GM21423 (cell line): ENCODE results near the gene MYCBPAP.

Experiments used
- ATAC-seq: cut with Tn5 transposase; IDR thresholded peaks from one replicate; pipeline ENCODE4 v1.9.1; 2021; ENCODE audit warnings: mild to moderate bottlenecking, moderate library complexity; ENCODE audit not compliant: unreplicated experiment

MYCBPAP gene

DNA sequence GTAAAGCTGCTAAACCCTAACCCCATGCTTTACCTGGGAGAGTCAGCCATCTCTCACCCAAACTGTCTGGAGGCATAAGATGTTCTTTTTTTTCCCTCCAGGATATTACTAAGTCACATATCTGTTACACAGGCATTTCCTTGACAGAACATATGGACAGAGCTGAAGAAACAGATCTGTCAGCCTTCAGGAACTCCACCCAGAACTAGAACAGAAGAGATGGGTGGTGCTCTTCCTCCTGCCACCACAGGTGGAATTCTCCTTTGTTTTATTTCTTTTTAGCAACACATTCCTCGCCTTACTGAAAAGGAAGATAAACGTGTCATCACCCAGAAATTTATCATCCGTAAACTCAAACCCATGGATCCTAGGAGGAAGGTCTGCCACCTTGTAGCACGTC is 8.8 kb downstream of the MYCBPAP start:
- ATAC-seq, result no peak

DNA sequence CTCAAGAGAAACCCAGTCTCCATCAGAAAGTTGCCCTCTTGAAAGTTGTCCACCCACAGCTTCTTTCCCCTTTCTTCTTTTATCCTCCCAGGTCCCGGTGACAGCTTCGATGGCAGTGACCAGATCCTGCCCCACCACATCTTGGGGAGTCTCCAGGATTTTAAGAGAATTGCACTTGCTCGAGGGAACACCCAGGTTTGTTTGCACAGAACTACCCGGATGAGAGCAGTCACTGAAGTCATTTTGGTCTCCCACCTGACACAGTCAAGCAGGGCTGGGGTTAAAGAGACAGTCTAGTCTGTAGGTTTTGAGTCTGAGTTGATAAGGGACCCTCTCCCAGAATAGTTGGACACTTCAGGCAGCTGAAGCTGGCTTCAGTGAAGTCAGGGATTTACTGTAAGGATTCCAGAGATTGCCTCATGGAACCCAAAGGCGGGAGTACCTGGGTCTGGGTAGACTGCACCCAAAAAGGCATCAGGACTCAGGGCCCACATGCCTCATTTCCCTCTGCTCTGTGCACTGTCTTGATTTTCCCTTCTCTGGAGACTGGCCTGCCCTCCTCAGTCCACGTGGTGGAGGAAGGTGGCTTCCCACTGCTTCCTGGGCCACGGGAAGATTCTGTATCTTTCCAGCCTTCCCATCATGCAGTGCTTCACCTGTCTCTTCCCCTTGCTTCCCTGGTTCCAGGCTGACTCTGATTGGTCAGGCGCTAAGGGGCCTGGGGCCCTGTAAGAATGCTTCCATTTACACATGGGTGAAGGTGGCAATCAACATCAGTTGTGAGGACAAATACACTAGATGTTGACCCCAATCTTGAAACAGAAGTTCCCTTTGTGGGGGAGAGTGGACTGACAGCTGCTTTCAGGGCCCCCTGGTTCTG is 9.5 kb downstream of the MYCBPAP start:
- ATAC-seq, result no peak

DNA sequence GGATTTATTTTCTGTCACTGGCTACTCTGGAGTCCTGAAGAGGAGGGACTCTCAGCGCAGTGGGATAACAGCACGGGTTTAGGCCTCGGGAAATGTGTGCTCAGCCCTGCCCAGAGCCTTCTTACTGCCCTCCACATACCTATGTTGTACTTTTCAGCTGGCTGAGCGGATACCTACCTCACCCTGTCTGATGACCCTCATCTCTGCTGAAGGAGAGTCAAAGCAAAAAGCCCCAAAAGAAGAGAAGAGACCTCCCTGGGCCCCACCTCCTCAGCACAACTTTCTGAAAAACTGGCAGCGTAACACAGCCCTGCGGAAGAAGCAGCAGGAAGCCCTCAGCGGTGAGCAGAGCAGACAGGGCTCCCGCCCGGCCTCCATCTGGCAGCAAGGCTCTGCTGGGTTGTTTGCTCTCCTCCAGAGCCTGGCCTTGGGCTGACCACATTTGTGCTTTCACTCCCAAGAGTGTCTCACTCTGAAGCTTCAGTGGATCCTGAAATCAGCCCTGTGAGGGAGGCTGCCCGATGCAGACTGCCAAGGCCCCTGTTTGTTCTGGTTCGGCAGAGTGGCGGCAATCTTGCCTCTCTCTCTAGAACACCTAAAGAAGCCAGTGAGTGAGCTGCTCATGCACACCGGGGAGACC is 10.3 kb downstream of the MYCBPAP start:
- no peak for ATAC-seq

DNA sequence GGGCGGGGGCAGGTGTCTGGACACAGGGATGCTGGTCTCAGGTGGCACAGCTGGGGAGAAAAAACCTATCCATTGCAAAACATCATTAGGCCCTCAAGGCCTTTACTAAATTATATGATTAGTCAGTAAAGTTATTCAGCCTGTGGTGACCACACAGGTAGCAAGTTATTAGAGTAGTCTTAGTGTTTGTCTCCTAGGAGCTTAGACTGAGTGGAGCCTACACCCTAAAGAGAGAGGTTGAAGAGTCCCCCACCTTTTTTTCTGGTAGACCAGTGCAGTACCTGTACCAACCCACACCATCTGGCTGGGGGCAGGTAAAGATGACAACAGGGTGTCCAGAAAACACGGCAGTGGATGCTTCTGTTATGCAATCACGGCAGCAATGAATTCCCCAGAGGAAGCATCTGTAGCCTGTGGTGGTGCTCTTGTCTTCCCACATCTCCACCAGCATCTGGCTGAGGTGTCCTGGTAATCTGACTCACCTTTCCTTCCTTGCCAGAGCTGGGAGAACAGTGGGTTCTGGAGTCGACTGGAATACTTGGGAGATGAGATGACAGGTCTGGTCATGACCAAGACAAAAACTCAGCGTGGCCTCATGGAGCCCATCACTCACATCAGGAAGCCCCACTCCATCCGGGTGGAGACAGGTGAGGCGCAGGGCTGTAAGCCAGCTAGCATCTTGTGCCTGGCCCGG is 11.0 kb downstream of the MYCBPAP start:
- ATAC-seq, result no peak

DNA sequence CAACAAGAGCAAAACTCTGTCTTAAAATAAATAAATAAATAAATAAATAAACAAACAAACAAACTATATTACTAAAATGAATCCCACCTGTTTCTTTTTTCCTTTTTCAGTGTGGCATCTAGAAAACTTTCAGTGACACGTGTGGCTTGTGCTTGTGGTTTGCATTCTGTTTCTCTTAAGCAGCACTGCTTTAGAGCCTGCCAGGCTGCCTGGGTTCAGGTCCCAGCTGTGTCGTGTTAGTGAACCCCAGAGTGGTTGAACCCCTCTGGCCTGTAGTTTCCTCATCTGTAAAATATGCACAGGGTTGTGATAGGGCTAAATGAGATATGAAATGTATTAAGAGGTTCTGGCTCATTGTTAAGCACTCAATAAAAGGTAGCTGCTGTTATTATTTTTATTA is 12.2 kb downstream of the MYCBPAP start:
- ATAC-seq, result no peak

DNA sequence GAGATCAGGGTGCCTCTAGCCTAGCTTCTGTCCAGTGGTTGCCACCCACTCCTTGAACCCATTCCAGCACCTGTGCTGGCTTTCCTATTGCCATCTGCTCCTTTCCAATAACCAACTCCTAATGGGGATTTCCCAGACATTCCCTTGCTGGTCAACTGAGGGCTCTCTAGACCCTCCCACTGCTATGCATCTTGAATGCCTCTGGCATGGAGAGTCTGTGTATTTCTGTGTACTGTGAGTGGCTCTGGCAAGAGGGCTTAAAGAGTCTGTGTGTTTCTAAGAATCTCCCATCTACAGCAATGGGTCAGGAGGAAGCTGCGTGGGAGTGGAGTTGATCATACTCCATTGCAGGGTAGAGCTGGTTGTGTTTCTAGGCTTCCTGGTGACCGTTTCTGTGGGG is 13.3 kb downstream of the MYCBPAP start:
- no peak for ATAC-seq

DNA sequence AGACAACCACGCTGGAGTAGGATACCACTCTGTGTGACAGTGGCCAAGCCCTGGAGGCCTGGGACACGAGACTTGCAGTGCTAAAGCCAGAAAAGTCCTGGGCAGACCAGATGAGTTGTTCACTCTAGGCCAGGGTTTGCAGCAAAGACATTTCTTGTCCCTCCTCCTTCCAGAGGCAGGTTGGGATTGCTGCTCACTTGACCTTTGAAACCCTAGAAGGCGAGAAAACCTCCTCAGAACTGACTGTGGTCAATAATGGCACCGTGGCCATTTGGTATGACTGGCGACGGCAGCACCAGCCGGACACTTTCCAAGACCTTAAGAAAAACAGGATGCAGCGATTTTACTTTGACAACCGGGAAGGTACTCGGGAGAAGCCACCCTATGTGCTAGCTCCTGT is 14.5 kb downstream of the MYCBPAP start:
- no peak for ATAC-seq

DNA sequence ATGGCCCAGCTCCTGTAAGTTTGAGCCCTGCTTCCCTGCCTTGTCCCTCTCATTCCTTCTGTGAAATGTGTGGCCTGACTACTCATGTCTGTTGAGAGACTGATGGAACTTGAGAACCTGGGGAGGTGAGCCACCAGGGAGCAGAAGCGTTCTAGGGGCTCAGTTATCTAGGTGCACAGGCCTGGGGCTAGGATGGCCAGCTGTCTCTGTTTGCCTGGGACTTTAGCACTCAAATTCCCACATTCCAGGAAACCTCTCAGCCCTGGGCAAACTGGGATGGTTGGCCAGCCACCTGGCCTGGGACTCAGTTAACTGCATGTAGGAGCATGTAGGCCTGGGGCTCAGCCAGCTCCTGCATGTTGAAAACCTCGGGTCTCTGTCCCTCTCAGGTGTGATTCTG is 15.0 kb downstream of the MYCBPAP start:
- no peak for ATAC-seq

DNA sequence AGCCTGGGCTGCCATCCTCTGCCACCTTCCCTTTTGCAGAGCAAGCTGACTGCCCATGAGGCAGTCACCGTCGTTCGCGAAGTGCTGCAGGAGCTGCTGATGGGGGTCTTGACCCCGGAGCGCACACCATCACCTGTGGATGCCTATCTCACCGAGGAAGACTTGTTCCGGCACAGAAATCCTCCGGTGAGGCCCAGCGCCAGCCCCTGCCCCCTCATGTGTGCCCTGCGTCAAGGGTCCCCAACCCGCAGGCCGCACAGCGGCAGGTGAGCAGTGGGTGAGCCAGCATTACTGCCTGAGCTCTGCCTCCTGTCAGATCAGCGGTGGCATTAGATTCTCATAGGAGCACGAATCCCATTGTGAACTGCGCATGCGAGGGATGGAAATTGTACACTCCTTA is 16.6 kb downstream of the MYCBPAP start:
- no peak for ATAC-seq

DNA sequence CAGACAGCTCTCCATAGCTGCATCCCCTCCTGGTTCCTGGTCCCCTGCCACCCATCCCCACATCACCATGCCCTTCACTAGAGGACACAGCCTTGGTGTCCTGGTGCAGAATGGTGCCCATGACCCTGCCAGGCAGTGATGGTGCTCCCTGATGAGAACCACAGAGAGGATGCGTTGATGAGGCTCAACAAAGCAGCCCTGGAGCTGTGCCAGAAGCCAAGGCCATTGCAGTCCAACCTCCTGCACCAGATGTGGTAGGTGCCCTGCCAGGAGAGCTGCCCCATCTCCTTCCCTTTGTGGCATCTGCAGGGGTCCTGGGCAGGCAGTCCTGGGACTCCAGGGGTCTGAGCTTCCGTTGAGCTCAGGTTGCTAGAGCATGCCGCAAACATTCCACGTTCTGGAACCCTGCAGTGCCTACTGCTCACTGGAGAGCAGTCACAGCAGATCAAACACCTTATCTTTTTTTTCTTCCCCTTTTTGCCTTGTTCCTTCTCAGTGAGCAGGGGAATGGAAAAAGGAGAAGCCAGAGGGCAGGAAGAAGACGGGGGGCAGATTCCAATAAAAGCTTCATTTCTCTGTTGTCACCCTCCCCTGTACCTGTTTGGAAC is 19.0 kb downstream of the MYCBPAP start:
- ATAC-seq, result no peak

DNA sequence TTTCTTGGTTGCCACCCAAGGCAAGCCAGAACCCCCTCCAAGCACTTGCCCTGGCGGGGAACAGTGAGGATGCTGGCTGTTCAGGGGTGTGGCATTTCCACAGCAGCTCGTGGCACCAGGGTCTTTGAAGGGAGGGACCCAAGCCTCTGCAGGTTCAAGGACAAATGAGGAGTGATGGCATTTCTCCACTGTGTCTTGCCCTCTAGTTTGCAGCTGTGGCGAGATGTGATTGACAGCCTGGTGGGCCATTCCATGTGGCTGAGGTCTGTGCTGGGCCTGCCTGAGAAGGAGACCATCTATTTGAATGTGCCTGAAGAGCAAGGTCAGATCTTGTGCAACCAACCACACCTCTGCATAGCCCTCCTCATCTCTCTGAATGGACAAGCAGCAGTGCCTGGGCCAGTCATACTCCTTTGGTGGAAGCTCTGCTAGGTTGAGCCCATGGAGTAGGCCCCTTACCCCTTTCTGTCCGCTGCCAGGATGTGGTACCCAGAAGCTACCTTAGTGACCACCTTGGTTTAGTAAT is 19.8 kb downstream of the MYCBPAP start:
- no peak for ATAC-seq

DNA sequence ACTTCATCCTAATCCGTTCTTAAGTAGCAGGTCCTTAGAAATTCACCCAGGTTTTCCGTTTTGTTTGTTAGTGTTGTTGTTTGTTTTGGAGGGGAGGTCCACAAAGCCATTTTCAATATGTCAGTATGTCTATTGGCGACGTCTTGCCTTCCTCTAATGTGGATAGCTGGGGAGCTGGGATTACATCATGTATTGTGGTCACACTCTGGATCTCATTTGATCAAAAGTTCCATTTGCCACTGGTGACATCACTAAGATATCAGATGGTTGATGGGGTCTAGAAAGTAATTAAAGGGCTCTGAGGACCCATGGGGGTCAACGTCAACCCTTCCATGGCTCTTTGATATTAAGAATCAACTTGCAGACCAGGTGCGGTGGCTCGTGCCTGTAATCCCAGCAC is 21.6 kb downstream of the MYCBPAP start:
- ATAC-seq, result no peak

DNA sequence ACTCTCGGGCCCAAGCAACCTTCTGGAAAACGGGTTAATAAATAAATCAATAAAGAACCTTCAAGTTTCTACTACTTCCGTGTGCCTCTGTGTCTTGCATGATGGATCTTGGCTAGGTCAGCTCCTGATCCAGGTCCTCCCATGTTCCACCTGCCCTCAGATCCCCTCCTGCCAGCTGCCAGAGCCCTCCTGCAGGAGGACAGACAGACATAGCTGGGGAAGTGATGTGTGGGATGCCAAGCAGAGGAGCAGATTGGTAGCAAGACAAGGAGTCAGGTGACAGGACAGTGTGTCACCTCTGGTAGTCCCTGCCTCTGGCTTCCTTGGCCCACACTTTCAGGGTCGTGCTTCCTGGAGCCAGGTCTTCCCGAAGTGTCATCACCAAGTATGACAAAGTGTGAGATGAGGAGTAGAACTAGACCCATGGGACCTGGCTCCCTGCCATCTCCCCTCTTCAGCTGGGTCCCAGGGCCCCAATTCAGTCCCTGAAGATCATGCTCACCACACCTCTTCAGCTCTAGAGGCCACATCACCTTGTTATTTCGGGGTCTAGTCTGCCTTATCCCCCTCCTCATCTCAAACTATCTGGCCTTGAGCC is 23.3 kb downstream of the MYCBPAP start:
- no peak for ATAC-seq

DNA sequence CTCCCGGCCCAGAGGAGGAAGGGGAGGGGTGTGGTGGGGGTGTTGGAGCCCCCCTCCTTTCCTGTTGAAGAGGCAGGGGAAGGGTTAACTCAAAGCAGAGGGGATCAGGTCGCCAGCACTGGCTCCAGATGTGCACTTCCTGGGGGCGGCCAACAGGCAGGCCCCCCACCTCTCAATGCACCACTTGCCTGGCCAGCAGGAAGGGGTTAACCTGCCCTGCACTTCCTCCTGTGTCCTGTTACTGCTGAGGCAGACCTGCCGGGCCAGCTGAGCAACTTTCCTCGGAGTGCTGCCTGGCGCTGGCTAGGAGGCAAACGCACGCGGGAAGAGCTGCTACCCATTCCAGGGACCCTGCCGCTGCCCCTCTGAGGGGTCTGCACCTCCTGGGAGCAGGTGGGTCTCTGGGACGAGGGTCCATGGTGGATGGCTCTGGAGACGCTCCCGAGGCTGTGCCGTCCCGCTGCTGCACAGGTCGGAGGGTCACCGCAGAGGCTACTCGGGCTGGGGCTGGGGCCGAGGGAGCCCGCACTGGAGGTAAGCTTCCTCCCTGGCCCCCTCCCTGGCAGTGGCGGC is 24.3 kb downstream of the MYCBPAP start, which contains the start of gene EPN3:
Gene EPN3, plus strand, starts transcription at position 284 of the 573 bp plus-strand sequence. CDS start 3,822 bp downstream, outside the sequence.
- no peak for ATAC-seq

DNA sequence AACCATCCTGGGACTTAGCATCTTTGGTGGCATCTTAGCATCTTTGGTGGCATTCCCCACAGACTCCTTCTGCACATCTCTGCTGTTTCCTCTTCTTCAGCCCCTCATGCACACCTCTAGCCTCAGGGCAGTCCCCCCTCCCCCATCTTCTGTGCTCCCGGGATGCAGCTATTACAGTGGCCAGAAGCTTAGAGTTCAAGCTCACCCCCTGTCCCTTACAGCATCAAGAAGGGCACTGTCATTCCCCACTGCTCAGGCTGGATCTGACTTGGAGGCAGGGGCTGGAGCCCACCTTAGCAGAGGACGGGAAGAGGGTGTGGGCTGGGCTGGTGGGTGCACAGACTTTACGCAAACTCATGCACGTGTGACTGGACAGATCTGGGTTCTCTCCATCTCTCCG is 24.9 kb downstream of the MYCBPAP start:
- no peak for ATAC-seq

DNA sequence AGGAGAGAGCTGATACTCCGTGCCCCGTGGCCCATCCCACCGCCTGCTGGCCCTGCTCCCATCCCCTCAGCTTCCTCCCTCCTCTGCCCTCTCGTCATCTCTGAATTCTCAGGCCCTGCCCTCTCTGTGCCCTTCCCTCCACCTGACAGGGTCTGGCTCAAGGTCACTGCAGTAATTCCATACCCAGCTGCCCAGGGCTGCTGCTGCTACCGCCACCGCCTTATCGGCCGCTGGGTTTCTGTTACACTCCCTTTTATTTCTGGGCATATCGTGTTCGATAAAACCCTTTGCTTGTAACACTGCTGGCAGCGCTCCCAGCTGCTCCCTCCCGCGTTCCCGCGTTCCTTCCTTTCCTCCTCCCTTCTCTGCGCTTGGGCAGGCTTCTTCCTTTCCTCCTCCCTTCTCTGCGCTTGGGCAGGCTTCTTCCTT is 25.5 kb downstream of the MYCBPAP start:
- ATAC-seq, result no peak

DNA sequence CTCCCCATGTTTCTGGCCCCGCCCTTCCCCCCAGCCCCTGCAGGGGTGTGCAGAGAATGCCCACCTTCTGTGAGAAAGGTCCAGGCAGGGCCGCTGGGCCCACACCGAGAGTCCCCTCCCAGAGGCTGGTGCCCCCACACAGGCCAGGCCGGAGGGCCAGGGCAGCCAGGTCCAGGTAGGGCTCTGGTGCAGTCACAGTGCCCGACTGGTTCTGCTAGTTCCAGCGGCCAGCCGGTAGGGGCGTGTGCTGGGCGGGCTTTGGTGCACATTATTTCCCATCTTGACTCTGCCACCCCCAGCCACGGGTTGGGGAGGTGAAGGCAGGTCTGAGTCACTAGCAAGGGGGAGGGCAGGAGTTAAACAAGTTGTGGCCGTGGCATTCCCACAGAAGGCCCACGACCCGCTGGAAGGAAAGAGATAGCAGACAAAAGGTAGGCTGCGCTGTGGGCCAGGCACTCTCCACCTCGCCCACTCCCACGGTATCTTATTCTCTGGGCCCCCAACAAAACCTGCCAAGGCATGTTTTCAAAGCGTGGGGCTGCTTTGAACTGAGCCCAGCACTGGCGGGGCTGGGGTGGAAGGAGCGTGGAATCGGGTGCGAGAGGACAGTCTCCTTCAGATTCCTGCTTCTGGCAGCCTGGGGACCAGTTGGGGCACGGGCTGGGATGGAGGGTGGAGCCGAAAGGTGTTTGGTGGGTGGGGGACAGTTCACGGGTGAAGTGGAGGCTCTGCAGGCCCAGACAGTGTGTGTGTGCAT is 26.2 kb downstream of the MYCBPAP start:
- no peak for ATAC-seq

DNA sequence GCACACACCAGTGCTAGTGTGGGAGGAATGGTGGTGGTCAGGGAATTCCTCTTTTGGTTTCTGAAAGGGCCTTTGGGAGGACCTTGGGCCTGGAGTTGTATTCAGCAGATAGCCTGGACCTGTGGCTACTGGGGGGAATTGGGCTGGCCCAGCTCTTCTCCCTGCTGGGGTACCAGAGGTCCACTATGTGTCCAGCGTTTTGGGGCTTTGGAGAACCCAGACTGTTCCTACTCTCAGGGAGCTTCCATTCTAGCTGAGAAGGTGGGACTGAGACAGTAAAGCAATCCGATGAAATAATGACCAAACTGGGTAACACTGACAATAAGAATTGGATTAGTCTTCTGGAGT is 26.7 kb downstream of the MYCBPAP start:
- no peak for ATAC-seq

DNA sequence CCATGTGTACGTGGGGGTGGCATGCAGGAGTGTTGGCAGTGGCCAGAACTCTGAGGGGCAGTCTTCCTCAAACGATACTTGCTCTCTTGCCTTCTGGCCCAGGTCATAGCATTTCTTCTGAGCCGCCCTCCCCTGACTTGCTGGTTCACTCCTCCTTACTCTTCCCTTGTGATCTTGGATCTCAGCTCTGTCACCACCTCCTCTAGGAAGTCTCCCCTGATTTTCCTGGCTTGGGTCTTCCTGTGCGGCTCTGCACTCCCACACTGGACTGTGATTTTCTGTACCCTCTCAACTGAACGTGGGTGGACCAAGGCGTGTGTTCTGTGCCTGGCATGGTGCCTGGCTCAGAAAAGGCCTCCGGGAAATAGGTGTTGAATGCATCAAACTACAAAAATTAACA is 27.2 kb downstream of the MYCBPAP start:
- no peak for ATAC-seq
